Myocyte (in vitro differentiated cells): ENCODE results near the gene OR52B6. TPM values are rescaled to one million over a fixed set of nuclear protein-coding genes. Genes with fewer than 3 reads are reported as not detected.

Experiments
- total RNA-seq: library from RNA; depleted of rRNA; stranded (reverse); fragments of >200 nt; gene quantifications from 2 replicates; pipeline ENCODE4 v1.2.3, GENCODE V29; 2014

The OR52B6 gene
- total RNA-seq, 1 donor from 2014 or later = not detected

Other genes with a start within 250 kb of the OR52B6 start
- 0.21 and 0.29 TPM in 2 replicates for gene OR51B5, start 237.4 kb upstream of the OR52B6 start, total RNA-seq
- gene OR51B6, start 229.4 kb upstream of the OR52B6 start, total RNA-seq = not detected in 2 replicates
- gene OR51M1, start 197.1 kb upstream of the OR52B6 start, total RNA-seq = not detected in 2 replicates
- not detected in 2 replicates for gene OR51Q1, start 158.8 kb upstream of the OR52B6 start, total RNA-seq
- not detected in 2 replicates for gene OR51I1, start 139.4 kb upstream of the OR52B6 start, total RNA-seq
- not detected in 2 replicates for gene OR51I2, start 131.6 kb upstream of the OR52B6 start, total RNA-seq
- not detected in 2 replicates for gene OR52D1, start 92.2 kb upstream of the OR52B6 start, total RNA-seq
- gene UBQLN3, start 70.9 kb upstream of the OR52B6 start, total RNA-seq = 0.05 and 0.16 TPM in 2 replicates
- gene UBQLNL, start 64.2 kb upstream of the OR52B6 start, total RNA-seq = 0.32 and 0.42 TPM in 2 replicates
- gene OR52H1, start 32.3 kb upstream of the OR52B6 start, total RNA-seq = not detected in 2 replicates
- gene TRIM6, start 15.8 kb downstream of the OR52B6 start, total RNA-seq = 0.31 and 0.40 TPM in 2 replicates
- gene TRIM34, start 44.1 kb downstream of the OR52B6 start, total RNA-seq = 2.7 and 4.4 TPM in 2 replicates
- gene TRIM5, start 104.2 kb downstream of the OR52B6 start, total RNA-seq = 36.3 and 45.8 TPM in 2 replicates
- 61.0 and 81.6 TPM in 2 replicates for gene TRIM22, start 108.9 kb downstream of the OR52B6 start, total RNA-seq
- gene OR56B1, start 155.6 kb downstream of the OR52B6 start, total RNA-seq = not detected in 2 replicates
- not detected in 2 replicates for gene OR52N4, start 173.4 kb downstream of the OR52B6 start, total RNA-seq
- not detected in 2 replicates for gene OR52N5, start 202.5 kb downstream of the OR52B6 start, total RNA-seq
- not detected in 2 replicates for gene OR52N1, start 210.4 kb downstream of the OR52B6 start, total RNA-seq
- gene OR52N2, start 228.0 kb downstream of the OR52B6 start, total RNA-seq = not detected in 2 replicates